GM18870 (cell line): ENCODE measurements around the gene URI1.
A peak's percentile ranks its signal among the peaks of the same experiment; 100 is the strongest.
"Not testable (repeated sequence)": the region's sequence is repeated elsewhere in the genome, so short reads cannot be mapped to it uniquely, and the experiment has no call there.

Source experiments
- ATAC-seq: cut with Tn5 transposase; IDR thresholded peaks from one replicate; pipeline ENCODE4 v1.9.1; 2021; ENCODE audit warnings: moderate library complexity; ENCODE audit not compliant: unreplicated experiment

URI1 gene

DNA sequence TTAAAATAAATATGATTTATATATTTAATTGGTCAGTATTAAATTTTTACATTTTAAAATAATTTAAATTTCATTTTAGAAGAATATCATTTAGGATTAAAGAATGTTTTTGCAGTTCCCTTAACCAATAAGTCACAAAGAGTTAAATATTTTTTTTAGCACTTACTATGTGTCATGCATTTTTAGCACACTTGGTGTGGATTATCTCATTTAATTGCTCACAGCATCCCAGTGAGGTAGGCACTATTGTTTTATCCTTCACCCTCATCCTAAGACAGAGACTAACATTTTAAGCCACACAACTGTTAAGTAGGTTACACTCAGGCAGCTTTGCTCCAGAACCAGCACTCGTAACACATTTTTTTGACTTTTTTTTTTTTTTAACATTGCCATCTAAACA lies 78.2 kb downstream of the URI1 start:
- ATAC-seq: no peak

DNA sequence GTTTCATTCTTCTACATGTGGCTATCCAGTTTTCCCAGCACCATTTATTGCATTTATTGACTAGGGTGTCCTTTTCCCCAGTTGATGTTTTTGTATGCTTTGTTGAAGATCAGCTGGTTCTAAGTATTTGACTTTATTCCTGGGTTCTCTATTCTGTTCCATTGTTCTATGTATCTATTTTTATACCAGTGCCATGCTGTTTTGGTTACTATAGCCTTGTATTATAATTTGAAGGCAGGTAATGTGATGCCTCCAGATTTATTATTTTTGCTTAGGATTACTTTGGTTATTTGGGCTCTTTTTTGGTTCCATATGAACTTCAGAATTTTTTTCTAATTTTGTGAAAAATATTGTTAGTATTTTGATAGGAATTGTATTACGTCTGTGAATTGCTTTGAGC lies 80.6 kb downstream of the URI1 start:
- ATAC-seq: no peak

DNA sequence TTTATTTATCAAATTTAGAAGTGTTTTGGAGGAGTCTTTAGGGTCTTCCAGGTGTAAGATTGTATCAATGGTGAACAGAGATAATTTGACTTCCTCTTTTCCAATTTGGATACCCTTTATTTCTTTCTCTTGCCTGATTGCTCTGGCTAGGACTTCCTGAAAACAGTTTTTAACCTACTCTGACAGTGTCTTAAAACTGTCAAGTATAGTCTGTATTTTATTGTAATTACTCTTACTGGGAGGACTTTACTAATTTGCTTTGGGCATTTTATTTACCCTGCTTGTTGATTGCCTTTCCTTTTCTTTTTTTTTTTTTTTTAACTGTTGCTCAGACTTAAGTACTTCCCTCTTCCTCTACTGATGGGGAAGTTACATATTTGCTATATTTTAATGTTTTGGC lies 81.3 kb downstream of the URI1 start:
- no peak for ATAC-seq

DNA sequence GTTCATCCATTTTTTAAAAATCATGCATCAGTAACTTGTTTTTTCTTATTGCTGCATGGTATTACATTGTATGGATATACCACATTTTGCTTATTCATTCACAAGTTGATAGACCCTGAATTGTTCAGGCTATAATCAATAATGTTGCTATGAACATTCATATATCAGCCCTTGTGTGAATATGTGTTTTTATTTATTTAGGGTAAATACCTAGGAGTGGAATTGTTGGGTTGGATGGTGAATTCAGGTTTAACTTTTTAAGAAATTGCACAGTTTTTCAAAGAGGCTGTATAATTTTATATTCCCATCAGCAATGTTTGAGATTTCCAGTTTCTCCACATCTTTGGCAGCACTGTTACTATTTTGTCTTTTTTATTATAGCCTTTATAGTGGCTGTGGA lies 82.1 kb downstream of the URI1 start:
- ATAC-seq: no peak

DNA sequence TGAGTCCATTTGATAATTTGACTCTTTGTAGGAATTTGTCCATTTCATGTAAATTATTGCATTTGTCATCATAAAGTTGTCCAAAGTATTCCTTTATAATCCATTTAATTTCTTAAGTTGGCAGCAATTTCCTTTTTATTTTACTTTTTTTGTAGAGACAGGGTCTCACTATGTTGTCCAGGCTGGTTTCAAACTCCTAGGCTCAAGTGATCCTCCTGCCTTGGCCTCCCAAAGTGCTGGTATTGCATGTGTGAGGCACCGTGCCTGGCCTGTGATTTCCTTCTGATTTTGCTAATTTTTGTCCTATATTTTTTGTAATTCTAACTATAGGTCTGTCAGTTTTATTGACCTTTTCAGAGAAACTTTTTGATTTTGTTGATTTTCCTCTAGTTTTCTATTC lies 84.9 kb downstream of the URI1 start:
- no peak for ATAC-seq

DNA sequence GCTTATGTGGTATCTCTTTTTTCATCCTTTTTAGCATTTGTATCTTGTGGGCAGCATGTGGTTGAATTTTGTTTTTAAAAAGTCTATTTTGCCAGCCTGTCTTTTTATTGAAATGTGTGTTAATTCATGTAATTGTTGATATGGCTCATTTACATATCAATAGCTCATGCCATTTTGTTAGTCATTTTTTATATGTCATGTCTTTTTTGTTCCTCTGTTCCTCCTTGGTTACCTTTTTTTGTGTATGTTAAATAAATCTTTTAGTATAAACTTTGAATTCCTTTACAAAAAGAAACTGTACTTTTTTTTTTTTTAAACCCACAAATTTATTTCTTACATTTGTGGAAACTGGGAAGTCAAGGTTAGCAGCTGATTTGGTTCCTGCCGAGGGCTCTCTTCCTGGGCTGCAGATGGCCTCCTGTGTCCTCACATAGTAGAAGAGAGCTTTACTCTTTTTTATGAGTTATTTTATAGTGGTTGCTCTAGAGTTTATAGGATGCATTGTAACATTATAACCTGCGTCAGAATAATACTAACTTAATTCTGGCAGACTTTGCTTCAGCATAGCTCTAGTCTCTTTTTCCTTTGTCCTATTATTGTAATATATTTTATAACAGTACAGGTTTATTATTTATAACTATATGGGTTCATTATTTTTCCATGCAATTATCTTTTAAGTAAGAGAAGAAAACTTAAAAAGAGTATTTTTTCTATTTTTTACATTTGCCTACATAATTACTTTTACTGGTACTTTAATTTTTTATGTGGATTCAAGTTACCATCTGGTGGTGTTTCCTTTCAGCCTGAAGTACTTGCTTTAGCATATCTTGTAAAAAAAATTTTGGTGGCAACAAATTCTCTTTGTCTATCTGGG lies 86.3 kb downstream of the URI1 start:
- ATAC-seq: no peak

DNA sequence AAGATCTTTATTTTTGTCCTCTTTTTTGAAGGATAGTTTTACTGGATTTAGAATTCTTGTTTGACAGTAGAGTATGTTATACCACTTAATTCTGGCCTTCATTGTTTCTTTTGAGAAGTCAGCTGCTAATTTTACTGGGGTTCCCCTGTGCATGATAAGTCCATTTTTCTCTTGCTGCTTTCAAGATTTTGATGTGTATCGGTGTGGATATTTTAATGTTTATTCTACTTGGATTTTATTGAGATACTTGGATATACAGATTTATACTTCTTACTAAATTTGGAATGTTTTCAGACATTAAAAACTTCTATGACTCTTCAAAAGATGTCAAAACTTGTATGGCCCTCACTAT lies 86.9 kb downstream of the URI1 start:
- ATAC-seq: no peak

DNA sequence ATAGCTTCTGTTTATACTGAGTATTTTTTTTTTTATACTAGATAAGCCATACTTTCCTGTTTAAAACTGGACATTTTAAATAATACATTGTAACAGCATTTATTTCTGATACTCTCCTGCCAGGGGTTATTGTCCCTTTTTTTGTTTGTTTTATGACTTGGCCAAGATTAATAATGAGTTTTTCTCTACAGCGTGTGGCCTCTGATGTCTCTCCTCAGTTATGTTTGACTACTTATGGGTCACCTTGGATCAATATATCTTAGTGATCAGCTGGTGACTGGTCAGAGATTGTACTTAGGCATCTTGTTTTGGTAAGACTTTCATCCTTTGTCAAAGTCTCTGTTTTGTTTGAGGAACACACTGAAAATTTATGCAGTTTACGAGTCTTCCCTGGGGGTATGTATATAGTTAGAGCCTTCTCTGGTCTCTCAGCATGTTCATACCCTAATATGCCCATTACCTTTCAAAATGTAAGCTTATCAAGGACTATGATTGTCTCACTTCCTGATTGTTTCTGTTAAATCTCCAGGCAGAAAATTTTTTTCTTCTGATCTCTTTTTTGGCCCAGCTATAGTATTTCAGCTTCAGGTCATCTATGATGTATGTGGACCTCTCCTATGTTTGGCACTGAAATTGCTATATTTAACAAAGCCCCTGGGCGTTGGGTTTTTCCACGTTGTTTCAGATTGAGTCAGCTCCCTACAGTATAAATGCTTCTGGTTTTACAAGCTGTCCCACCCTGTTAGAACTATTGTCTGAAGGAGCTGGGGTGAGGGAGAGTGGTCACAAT lies 87.9 kb downstream of the URI1 start:
- peak; percentile 85 for ATAC-seq

DNA sequence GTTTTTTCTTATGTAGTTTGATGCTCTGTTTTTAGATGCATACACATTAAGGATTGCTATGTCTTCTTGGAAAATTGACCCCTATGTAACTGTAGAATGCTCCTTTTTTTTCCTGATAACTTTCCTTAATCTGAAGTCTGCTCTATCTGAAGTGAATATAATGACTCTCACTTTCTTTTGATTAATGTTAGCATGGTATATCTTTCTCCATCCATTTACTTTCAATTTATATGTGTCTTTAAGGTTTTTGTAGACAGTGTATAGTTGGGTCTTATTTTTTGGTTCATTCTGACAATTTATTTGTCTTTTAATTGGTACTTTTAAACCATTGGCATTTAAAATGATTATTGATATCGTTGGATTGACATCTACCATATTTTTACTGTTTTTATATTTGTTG lies 92.3 kb downstream of the URI1 start:
- no peak for ATAC-seq

DNA sequence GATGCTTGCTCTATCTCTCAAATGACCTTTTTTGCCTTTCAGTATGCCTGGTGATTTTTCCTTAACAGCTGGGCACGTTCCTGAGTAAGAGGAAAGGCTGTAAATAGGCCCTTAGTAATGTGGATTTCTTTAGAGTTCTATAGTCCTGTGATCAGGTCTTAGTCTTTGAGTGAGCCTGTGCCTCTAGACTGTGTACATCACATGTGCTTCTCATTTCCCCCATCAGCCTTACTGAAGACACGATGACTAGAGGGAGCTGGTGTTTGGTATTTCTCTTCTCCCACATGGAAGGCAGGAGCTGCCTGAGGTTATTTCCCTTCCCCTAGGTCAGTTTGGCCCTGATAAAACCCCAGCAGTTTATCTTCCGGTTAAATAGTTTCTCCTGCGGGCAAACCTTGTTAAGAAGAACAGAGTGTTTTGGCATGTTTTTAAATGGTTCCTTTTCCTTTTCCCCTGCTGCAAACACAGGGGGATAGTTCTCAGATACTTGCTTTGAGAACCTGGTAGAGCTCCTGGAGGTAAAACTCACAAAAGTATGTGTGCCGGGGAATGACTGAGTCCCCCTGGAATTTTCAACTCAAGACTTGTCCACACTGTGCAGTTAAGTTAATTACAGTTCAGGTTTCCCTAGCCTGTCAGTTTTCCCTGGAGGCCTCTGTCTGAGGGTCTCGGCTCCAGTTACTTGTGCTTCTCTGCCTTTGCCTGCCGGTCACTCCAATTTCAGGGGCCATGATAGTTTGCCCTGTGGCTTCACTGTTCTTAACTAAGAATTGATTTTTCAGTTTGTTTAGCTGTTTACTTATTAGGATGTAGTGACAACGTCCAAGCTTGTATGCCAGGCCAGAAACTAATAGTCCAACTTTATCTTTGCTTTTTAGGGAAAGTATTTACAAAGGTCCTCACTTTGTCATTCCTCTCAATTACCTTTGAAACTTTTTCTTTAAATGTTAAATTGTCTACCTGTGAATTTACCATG lies 94.4 kb downstream of the URI1 start:
- ATAC-seq: no peak

DNA sequence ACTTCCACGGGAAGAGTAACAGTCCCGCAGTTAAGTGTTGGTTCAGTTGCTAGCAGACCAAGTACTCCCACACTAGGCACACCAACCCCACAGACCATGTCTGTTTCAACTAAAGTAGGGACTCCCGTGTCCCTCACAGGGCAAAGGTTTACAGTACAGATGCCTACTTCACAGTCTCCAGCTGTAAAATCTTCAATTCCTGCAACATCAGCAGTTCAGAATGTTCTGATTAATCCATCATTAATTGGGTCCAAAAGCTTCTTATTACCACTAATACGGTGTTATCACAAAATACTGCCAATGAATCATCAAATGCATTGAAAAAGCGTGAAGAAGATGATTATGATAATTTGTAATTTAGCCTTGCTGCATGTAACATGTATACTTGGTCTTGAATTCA lies 95.8 kb downstream of the URI1 start:
- no peak for ATAC-seq

DNA sequence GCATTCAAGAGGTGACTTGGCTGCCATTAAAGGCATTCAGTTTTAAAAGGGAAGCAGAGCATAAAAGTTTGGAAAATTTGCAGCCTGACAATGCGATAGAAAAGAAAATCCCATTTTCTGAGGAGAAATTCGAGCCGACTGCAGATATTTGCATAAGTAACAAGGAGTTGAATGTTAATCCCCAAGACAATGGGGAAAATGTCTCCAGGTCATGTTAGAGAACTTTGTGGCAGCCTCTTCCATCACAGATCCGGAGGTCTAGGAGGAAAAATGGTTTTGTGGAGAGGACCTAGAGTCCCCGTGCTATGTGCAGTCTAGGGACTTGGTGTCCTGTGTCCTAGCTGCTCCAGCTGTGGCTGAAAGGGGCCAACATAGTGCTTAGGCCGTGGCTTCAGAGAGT lies 99.9 kb downstream of the URI1 start:
- ATAC-seq: not testable (repeated sequence)

DNA sequence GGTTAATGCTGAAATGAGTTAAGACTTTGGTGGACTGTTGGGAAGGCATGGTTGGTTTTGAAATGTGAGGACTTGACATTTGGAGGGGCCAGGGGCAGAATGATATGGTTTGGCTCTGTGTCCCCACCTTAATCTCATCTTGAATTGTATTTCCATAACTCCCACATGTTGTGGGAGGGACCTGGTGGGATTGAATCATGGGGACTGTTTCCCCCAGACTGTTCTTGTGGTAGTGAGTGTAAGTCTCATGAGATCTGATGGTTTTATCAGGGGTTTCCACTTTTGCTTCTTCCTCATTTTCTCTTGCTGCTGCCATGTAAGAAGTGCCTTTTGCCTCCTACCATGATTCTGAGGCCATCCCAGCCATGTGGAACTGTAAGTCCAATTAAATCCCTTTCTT lies 101.0 kb downstream of the URI1 start:
- ATAC-seq: not testable (repeated sequence)

DNA sequence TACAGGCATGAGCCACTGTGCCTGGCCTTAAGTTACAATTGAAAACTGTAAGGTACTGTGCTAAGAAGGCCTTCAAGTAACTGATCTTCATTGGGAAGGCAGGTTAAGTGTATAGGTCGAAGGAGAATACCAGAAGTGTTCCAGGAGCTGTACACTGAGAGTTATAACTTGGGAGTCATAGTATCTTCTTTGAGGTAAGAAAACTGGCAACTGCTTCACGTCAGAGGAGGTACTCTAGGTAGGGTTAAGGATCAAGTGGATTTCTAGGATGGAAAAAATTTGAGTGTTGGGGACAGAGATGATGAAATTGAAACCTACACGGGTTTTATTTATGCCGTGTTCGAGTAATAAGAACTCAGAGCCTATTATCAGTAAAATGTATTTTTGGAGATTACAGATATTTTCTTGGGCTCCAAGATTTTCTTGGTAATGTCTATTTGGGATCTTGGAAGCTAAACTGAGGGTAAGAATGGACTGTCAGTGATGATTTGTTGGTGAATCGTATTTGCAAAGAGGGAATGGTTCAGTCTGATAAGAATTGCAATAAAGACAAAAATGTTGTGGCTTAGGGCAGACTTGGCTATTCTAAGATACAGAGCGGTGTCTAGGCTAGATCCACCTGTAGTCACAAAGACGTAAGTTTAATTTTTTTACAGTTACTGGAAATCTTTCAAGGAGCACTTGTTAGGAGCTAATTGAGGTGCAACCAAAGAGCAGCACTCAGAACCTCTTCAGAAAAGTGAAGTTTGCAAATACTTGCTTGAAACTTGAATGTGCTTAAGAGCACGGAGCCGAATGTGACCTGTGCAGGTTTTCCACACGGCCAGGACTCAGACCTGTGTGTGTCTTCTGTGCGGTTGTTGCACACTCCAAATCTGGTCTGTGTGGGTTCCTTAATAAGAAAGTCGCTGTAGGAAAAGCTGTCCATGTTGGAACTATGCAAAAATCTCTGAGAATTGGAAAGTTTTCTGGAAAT lies 102.5 kb downstream of the URI1 start:
- no peak for ATAC-seq

DNA sequence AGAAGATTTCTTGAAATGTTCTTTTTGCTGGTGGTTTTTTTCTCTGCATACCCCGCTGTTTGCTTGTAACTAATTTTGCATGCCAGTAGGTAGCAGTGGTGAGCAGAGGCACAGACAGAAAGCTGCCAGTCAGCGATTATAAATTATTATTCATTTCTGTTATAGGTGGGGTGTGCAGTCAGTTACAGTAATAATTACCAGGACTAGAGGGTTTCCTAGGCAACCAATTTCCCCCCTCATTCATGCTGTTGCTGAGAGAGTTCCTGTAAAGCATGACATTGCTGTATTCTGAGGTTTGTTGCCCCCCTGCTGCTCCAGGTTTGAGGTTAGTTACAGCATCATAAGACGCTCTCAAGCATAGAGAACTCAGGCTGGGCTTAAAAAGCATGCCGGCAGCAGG lies 104.5 kb downstream of the URI1 start:
- ATAC-seq: no peak

DNA sequence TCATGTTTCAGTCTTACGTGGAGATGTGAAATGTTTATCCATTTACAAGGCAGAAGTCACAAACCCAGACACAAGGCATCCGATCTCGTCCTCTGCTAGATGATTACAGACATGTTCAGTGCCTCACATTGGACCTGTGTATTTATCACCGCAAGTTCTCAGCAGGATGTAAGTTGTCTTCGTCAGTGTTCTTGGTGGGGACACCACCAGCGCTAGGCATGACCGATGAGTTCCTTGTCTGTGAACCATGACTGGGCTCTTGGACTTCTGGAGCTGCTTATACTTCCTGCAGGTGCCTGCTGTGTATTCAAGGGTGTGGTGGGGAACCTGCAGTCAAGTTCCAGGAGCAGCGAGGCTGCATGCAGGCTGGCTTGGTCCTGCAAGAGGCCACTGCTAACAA lies 105.4 kb downstream of the URI1 start:
- ATAC-seq: no peak

DNA sequence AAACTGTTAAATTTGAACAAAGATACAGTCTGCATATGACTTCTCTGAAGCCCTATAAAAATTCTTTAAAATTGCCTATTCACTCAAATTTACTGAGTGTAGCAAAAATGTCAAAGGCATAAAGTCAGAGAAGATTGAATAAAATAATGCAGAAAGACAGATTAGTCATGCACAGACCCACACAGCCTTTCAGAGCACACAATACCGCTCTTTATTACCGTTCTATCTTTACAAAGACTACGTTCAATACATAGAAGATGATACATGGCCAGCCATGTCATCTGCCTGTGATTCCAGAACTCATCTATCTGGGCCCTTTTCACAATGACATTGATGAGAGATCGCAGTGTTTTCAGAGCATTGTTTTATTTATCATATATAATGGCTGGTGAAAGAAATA lies 107.2 kb downstream of the URI1 start:
- ATAC-seq: no peak

DNA sequence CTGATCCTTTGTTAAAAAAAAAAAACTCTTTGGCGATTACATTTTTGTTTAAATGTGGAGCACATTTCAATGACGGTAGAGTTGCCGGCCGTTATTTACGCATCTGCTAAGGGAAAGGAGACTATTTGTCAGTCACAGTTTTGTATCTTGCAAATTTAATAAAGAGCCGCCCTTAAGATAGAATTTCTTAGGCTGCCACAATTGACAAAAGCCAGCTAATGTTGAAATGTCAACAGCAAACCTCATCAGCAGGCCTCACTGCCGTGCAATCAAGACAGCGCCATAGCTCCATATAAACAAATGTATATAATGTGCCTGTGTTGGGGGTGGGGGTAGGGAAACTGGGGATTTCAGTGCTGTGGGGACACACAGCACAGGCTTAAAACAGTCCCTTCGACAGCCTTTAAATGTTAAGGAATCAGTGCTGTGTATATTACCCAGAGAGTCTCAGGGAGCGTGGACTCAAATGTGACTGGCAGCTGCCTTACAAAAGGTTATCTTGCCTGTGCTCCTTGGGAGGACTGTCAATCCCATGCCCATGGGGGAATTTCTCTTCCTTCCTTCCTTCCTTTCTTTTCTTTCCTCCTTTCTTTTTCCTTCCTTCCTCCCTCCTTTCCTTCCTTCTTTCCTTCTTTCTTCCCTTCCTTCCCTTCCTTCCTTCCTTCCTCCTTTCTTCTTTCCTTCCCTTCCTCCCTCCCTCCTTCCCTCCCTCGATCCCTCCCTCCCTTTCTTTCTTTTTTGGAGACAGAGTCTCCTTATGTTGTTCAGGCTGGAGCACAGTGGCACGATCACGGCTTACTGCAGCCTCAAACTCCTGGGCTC lies 108.0 kb downstream of the URI1 start:
- no peak for ATAC-seq
